Activated naive CD4-positive, alpha-beta T cell treated with anti-CD3 and anti-CD28 coated beads for 36 hours (primary cell): ENCODE results near the gene TIMM8B. TPM values are rescaled to one million over a fixed set of nuclear protein-coding genes. Genes with fewer than 3 reads are reported as not detected.
"Not testable (repeated sequence)": the region's sequence is repeated elsewhere in the genome, so short reads cannot be mapped to it uniquely, and the experiment has no call there.

ENCODE experiments used
- CTCF ChIA-PET: fragments of 350-600 bp; sonication (Branson Sonifier 250); formaldehyde crosslinking; loops from one replicate; lab custom pipeline; 2021; ENCODE audit warnings: antibody characterized with exemption; lab: Charles Lee
- DNase-seq: peaks from one replicate; pipeline ENCODE4 v3.0.0-alpha.2; 2020
- H3K27ac Mint-ChIP-seq: one replicate; pipeline ENCODE4 v1.8.0; 2021; ENCODE audit warnings: mild to moderate bottlenecking, mixed read lengths
- H3K27me3 Mint-ChIP-seq: one replicate; pipeline ENCODE4 v1.8.0; 2021; ENCODE audit warnings: low read depth, mixed read lengths
- H3K36me3 Mint-ChIP-seq: one replicate; pipeline ENCODE4 v1.8.0; 2021; ENCODE audit warnings: low read depth, mixed read lengths
- H3K4me1 Mint-ChIP-seq: one replicate; pipeline ENCODE4 v1.8.0; 2021; ENCODE audit warnings: low read depth, mixed read lengths
- H3K4me3 Mint-ChIP-seq: one replicate; pipeline ENCODE4 v1.8.0; 2021; ENCODE audit warnings: mild to moderate bottlenecking, moderate library complexity, mixed read lengths
- H3K9me3 Mint-ChIP-seq: one replicate; pipeline ENCODE4 v1.8.0; 2021; ENCODE audit warnings: mixed read lengths
- intact Hi-C: fragments of 100-400 bp; cut with micrococcal nuclease; formaldehyde crosslinking; loops from one replicate; pipeline ENCODE4 v1.15.1; 2023
- total RNA-seq, 2 experiments: library from RNA; stranded (reverse); gene quantifications; one replicate each; pipeline ENCODE4 v1.2.3, GENCODE V29; 2021

Gene TIMM8B
- total RNA-seq, 2 experiments from 2014 or later = 35.4 to 41.7 TPM

DNA sequence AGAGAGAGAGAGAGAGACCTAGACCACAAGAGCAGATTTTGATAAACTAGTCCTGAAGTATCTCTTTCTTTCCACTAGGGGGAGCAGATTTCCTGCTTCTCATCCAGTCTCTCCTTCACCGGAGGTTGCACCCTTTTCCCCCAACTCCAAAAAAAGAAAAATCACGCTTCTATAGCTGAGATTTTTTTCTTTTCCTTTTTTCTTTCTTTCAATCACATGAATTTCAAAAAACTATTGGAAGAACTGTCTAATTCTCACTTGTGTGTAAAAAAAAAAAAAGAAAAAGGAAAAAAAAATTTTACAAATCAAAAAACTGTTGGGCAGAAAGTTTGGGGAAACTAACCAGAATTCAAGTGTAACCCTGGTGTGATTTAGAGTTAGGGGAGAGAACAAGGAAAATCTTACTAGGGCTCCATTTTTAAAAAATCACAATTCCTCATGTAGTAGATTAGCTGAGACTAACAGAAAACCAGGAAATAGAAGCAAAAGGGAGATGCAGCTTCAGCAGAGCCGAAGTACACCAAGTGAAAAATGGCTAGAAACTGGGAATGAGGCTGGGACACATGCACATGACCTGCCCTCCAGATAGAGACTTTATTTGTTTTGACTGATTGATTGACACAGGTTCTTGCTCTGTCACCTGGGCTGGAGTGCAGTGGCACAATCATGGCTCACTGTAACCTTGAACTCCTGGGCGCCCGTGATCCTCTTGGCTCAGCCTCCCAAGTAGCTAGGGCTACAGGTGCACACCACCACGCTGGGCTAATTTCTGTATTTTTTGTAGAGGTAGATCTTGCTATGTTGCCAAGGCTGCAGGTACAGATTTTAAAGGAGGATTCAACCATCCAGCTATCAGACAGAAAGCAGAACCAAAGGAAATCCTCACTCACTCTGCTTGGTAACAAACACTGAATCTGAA is 27.2 kb upstream of the TIMM8B start:
- Mint-ChIP-seq H3K9me3 (no peaks in the 10 kb centered on the region), H3K4me3 (no peak overlapping the region), H3K36me3 (peaks cover 9% of the 10 kb centered on the region), H3K27me3 (no peaks in the 10 kb centered on the region), H3K27ac (no peak overlapping the region), H3K4me1 (peaks cover 8% of the 10 kb centered on the region)
- intact Hi-C loops = loop anchor here (1.0 to 2.0 kb wide), 3 partner anchors 62 to 167 kb away; partner anchors contain the start of gene BCO2
- CTCF ChIA-PET = interaction anchor here (0.6 to 4.1 kb wide), 35 partner anchors 8 to 1686 kb away, joined by 3 to 46 read pairs (median 5); partner anchors contain the start of gene BCO2
- no peak for DNase-seq

DNA sequence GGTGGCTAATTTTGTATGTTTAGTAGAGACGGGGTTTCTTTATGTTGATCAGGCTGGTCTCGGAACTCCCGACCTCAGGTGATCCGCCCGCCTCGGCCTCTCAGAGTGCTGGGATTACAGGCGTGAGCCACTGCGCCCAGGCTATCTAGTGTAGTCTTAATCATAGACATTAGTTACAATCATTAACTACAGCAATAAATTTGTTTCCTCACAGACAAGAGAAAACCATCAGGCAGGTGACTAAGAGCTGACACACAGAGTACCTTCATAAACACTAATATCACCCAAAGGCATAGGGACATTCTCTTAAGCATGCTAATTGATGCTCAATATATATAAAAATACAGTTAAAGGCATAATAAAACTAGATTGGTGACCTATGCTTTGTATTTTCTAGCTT is 19.5 kb upstream of the TIMM8B start:
- no peak overlapping the region for H3K27ac Mint-ChIP-seq
- no peaks in the 10 kb centered on the region for H3K9me3 Mint-ChIP-seq
- peaks cover 4% of the 10 kb centered on the region for H3K36me3 Mint-ChIP-seq
- intact Hi-C loops = no loop called here
- H3K27me3 Mint-ChIP-seq = no peaks in the 10 kb centered on the region
- peaks cover 2% of the 10 kb centered on the region for H3K4me1 Mint-ChIP-seq
- CTCF ChIA-PET = interaction anchor here (1.1 to 1.3 kb wide), 2 partner anchors 13 to 174 kb away, joined by 6 to 8 read pairs; no protein-coding TSS in a partner anchor
- DNase-seq = no peak
- H3K4me3 Mint-ChIP-seq = no peak overlapping the region

DNA sequence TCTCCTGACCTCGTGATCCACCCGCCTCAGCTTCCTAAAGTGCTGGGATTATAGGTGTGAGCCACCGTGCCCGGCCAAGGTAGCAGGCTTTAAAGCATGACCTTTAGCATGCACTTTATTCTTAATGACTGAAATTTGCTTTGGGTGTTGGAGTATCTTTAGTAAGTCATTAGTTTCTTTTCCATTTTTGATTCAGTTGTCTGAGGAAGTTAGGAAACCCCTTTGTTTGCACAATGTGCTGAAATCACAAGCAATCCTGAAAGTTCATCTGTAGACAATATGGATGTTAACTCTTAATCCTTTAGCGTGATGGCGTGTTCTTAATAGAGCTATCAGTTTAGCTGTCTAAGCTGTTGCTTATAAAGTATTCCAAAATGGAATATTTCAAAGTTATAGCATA is 16.9 kb upstream of the TIMM8B start:
- Mint-ChIP-seq H3K4me1 (peaks cover 2% of the 10 kb centered on the region), H3K27me3 (no peaks in the 10 kb centered on the region), H3K36me3 (peaks cover 2% of the 10 kb centered on the region), H3K27ac (no peak overlapping the region), H3K9me3 (no peaks in the 10 kb centered on the region), H3K4me3 (no peak overlapping the region)
- DNase-seq = no peak
- intact Hi-C loops = no loop called here
- CTCF ChIA-PET = interaction anchor here (1.0 to 1.8 kb wide), 4 partner anchors 9 to 485 kb away, joined by 3 to 9 read pairs (median 4); no protein-coding TSS in a partner anchor

DNA sequence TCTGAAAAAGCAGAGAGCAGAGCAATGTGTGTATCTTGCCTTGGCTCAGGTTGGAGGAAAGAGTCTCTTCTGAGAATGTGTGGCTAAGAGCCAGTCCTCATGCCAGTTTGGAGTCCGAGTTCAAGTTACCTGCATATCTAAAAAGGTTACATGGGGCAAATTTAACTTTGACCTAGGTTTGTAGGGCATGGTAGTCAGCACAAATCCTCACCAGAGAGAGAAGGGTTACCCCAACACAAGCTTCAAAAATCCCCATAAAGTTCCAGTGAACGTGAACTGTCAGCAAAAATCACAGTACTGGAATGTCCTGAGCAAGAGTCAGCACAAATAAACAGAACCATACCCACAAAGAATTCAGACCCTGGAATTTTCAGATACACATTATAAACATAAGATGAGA is 13.9 kb upstream of the TIMM8B start:
- Mint-ChIP-seq H3K36me3 (peaks cover 7% of the 10 kb centered on the region), H3K4me3 (no peak overlapping the region), H3K4me1 (peaks cover 2% of the 10 kb centered on the region), H3K9me3 (no peaks in the 10 kb centered on the region), H3K27ac (no peak overlapping the region), H3K27me3 (no peaks in the 10 kb centered on the region)
- CTCF ChIA-PET = interaction anchor here (1.0 kb wide), 1 partner anchor 14 kb away, joined by 6 read pairs; no protein-coding TSS in a partner anchor
- intact Hi-C loops = no loop called here
- no peak for DNase-seq

DNA sequence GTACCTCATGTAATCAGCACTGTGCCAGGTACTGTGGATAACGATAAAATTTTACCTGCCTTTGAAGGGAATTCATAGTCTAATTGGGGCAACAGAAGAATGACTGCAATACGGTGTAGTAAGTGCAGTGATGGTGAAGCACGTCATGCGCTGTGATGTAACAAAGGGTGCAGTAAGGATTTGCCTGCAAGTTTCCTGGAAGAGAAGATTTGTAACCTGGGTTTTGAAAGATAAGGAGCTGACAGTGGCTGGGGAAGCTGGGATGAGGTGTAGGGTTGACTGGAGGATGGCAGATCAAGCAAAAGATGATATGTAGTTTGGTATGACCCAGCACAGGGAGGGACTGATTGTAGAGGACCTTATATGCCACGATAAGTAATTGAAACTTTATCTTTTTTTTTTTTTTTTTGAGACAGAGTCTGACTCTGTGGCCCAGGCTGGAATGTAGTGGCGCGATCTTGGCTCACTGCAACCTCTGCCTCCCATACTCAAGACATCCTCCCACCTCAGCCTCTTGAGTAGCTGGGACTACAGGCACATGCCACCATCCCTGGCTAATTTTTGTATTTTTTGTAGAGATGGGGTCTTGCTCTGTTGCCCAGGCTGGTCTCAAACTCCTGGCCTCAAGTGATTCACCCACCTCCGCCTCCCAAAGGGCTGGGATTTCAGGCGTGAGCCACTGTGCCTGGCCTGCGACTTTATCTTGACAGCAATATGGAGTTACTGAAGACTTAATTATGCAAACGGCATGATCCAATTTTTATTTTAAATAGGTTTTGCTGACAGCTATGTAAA is 11.4 kb upstream of the TIMM8B start:
- Mint-ChIP-seq H3K4me3 (no peak overlapping the region), H3K9me3 (no peaks in the 10 kb centered on the region), H3K27me3 (no peaks in the 10 kb centered on the region), H3K4me1 (no peaks in the 10 kb centered on the region), H3K27ac (no peak overlapping the region), H3K36me3 (peaks cover 11% of the 10 kb centered on the region)
- intact Hi-C loops = no loop called here
- CTCF ChIA-PET = interaction anchor here (1.7 kb wide), 1 partner anchor 15 kb away, joined by 9 read pairs; no protein-coding TSS in a partner anchor
- DNase-seq = no peak

DNA sequence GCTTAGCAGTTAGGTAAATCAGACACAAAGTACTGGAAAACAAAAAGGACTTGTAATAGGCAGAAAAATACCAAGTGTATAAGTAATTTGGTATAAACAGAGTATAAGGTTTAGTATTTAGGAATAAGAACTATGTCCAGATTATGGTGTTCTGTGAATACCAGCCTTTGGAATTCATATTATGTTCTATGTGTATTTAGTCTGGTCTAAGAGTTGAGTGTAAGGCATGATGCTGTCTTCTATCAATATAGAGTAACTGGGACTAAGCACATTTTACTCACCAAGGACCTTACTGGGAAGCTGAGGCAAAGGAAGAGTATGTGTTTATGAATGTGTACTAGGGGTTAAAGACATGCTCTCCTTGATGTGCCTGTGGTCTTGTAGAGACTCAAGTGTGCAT is 9.6 kb upstream of the TIMM8B start:
- Mint-ChIP-seq H3K4me3 (no peak overlapping the region), H3K27me3 (no peaks in the 10 kb centered on the region), H3K27ac (no peak overlapping the region), H3K36me3 (peaks cover 18% of the 10 kb centered on the region), H3K9me3 (no peaks in the 10 kb centered on the region), H3K4me1 (no peaks in the 10 kb centered on the region)
- DNase-seq = no peak
- CTCF ChIA-PET = interaction anchor here (0.8 kb wide), 1 partner anchor 24 kb away, joined by 3 read pairs; no protein-coding TSS in a partner anchor
- intact Hi-C loops = no loop called here

DNA sequence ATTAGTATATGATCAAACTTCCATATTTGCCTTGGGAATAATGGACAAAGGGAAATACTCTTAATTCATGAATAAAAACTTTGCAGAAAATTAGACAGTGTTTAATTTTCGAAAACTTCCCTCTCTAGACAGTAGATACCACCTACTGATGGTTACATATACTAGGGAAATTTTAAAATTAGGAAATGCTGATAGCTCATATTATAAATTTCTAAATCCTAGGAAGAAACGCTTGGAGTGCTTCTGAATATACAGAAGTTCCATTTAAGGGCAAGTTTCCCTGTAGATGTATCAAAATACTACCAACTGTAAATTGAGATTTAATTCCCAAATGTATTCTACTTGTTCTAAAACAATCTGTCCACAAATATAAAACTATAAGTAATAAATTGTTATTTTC is 8.7 kb upstream of the TIMM8B start:
- H3K4me3 Mint-ChIP-seq, H3K27ac Mint-ChIP-seq, DNase-seq, H3K9me3 Mint-ChIP-seq, intact Hi-C loops, H3K27me3 Mint-ChIP-seq, H3K4me1 Mint-ChIP-seq: not testable (repeated sequence)
- CTCF ChIA-PET = interaction anchor here (0.6 kb wide), 1 partner anchor 1811 kb away, joined by 4 read pairs; no protein-coding TSS in a partner anchor
- peaks cover 23% of the 10 kb centered on the region for H3K36me3 Mint-ChIP-seq

DNA sequence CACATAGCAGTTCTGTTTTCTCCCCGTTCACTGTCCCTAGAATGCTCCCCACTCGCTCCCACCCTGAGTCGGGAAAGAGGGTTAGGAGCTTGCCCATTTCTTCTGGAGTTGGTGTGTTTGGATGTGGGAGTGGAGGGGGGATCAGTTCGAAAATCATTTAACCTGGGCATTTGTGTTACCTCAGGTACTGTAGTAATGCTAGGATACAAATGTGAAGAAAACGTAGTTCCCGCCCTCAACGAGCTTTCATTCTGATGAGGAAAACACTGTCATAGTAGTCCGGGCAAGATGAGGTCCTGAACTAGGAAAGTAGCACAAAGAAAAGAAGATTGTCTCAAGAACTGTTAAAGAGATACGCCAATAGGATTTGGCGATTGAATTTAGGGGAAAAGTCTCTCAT is 656 bp upstream of the TIMM8B start:
- Mint-ChIP-seq H3K27ac (peak overlapping the region; percentile 93), H3K9me3 (no peaks in the 10 kb centered on the region), H3K4me1 (peaks cover 64% of the 10 kb centered on the region), H3K4me3 (peak overlapping the region; percentile 97), H3K36me3 (peaks cover 61% of the 10 kb centered on the region), H3K27me3 (no peaks in the 10 kb centered on the region)
- no peak for DNase-seq
- CTCF ChIA-PET = interaction anchor here (0.9 to 2.8 kb wide), 5 partner anchors 13 to 156 kb away, joined by 3 to 13 read pairs (median 3); partner anchors contain the start of genes NKAPD1 and PIH1D2
- intact Hi-C loops = loop anchor here (2.0 to 10.0 kb wide), 4 partner anchors 38 to 1688 kb away; partner anchors contain the start of genes CLDN25, PPP2R1B, SIK2 and ZW10

DNA sequence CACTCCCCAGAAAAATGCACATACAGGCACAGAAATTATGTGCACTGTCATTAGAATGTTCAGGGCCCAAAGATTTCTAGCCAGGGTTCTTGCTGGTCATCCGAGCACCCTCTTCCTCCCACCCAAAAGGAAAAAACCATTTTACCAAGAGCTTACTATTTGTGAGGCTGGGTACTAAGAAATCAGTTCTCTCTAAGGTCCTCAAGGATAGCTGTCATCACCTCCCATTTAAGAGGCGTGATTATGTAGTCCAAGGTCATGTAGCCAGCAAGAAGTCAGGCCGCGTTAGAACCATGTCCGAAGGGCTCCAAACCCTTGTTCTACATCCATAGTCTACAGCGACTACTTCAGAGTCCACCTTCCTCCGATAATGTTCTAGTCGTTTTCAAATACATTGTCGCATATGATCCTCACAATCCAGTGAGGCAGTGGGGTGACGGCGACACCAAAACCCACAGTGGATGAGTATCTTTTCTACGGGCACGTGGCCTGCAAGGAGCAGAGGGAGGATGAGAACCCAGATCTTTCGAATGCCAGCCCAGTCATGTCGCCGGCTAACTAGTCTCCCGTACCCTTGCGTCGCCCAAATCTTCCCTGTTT is 634 bp downstream of the TIMM8B start:
- H3K36me3 Mint-ChIP-seq = peaks cover 58% of the 10 kb centered on the region
- peak; percentile 66 for DNase-seq
- no peaks in the 10 kb centered on the region for H3K9me3 Mint-ChIP-seq
- peaks cover 69% of the 10 kb centered on the region for H3K4me1 Mint-ChIP-seq
- intact Hi-C loops = loop anchor here (1.0 to 10.0 kb wide), 11 partner anchors 12 to 1689 kb away; partner anchors contain the start of genes ALG9, CFAP68, CLDN25 and DLAT
- H3K4me3 Mint-ChIP-seq = peak overlapping the region; percentile 97
- peak overlapping the region; percentile 93 for H3K27ac Mint-ChIP-seq
- H3K27me3 Mint-ChIP-seq = no peaks in the 10 kb centered on the region
- CTCF ChIA-PET = interaction anchor here (0.7 to 1.3 kb wide), 2 partner anchors 11 to 29 kb away, joined by 3 to 4 read pairs; partner anchors contain the start of genes NKAPD1 and PIH1D2

DNA sequence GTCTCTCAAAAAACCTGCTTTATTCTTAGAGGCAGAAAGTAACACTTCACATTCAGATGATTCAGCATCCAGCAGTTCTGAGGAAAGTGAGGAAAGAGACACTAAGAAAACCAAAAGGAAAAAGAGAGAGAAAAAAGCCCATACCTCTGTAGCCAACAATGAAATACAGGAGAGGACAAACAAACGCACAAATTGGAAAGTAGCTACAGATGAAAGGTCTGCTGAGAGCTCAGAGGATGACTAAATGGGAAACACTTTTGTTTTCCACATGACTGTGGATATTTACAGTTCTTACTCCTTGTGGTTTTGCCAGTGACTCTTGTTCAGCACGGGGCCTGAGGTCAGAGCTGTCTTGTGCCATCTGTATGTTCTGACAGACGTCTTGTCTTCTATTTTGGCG is 3.8 kb downstream of the TIMM8B start:
- Mint-ChIP-seq H3K4me1 (peaks cover 47% of the 10 kb centered on the region), H3K27me3 (no peaks in the 10 kb centered on the region), H3K4me3 (no peak overlapping the region), H3K36me3 (peaks cover 51% of the 10 kb centered on the region), H3K27ac (peak overlapping the region; percentile 68), H3K9me3 (no peaks in the 10 kb centered on the region)
- DNase-seq = peak; percentile 34
- intact Hi-C loops = loop anchor here (2.0 to 10.0 kb wide), 3 partner anchors 26 to 1692 kb away; partner anchors contain the start of genes CLDN25, SIK2 and ZW10
- CTCF ChIA-PET = interaction anchor here (0.6 to 1.6 kb wide), 2 partner anchors 151 to 197 kb away, joined by 5 to 7 read pairs; no protein-coding TSS in a partner anchor
